Activated CD8-positive, alpha-beta memory T cell treated with anti-CD3 and anti-CD28 coated beads, Interleukin-2, amount 10 ng/mL, durations not matched to agents 7 days and 5 days (primary cell): ENCODE results near the gene STEAP1. TPM values are rescaled to one million over a fixed set of nuclear protein-coding genes. Genes with fewer than 3 reads are reported as not detected.
"Not testable (repeated sequence)": the region's sequence is repeated elsewhere in the genome, so short reads cannot be mapped to it uniquely, and the experiment has no call there.

Source experiments
- ATAC-seq: fragments of 150-1000 bp; cut with Tn5 transposase; one replicate; pipeline ENCODE4 v1.10.0; 2021; ENCODE audit warnings: moderate library complexity
- CTCF ChIA-PET: fragments of 350-600 bp; sonication (Branson Sonifier 250); formaldehyde crosslinking; loops from one replicate; lab custom pipeline; 2021; ENCODE audit warnings: antibody characterized with exemption; lab: Charles Lee
- DNase-seq: peaks from one replicate; pipeline ENCODE4 v3.0.0-alpha.2; 2020
- H3K27ac Mint-ChIP-seq: one replicate; pipeline ENCODE4 v1.8.0; 2021; ENCODE audit warnings: mild to moderate bottlenecking, mixed read lengths
- H3K27me3 Mint-ChIP-seq: one replicate; pipeline ENCODE4 v1.8.0; 2021; ENCODE audit warnings: mixed read lengths
- H3K36me3 Mint-ChIP-seq: one replicate; pipeline ENCODE4 v1.8.0; 2021; ENCODE audit warnings: mild to moderate bottlenecking, mixed read lengths
- H3K4me1 Mint-ChIP-seq: one replicate; pipeline ENCODE4 v1.8.0; 2021; ENCODE audit warnings: mixed read lengths
- H3K4me3 Mint-ChIP-seq: one replicate; pipeline ENCODE4 v1.8.0; 2021; ENCODE audit warnings: mild to moderate bottlenecking, moderate library complexity, mixed read lengths
- H3K9me3 Mint-ChIP-seq: one replicate; pipeline ENCODE4 v1.8.0; 2022; ENCODE audit warnings: low read depth, mixed read lengths
- total RNA-seq, 2 experiments: library from RNA; stranded (reverse); gene quantifications; one replicate each; pipeline ENCODE4 v1.2.3, GENCODE V29; 2021

STEAP1 gene
- total RNA-seq, 2 experiments from 2014 or later: 0.75 TPM; not detected in 1

DNA sequence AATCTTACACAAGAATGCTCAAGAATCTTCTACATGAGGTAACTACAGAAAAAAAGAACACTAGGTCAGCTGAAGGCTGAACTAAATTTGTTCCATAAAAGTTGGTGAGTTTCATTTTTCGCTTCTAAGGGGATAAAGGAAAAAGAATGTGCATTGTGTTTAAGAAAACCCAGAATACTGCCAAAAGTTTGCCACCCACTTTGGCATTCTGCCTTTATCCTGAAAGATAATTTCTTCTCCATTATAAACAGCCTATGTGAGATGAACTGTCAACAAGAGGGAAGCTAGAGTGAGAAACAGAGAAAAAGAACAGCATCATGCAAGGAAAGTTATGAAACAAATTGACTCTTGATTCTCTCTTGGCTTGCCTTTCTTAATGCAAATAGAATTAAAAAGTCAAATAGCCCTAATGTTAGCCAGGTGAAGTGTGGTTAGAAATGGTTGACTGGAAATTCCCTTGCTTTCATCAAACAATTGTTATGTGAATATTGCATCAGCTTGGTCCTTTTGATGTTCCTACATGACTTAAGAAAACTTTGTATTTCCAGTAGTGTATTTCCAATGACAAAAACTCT, 25.8 kb downstream of the STEAP1 start:
- peaks cover 6% of the 10 kb centered on the region for H3K36me3 Mint-ChIP-seq
- H3K4me1 Mint-ChIP-seq: peaks cover 18% of the 10 kb centered on the region
- H3K27me3 Mint-ChIP-seq: peaks cover 2% of the 10 kb centered on the region
- H3K4me3 Mint-ChIP-seq: no peak overlapping the region
- CTCF ChIA-PET: no interaction called here
- DNase-seq: no peak
- H3K27ac Mint-ChIP-seq: no peak overlapping the region
- peaks cover 2% of the 10 kb centered on the region for H3K9me3 Mint-ChIP-seq
- ATAC-seq: no peak

GRCh38 chr7:90180649-90181048, 26.4 kb downstream of the STEAP1 start:
- CTCF ChIA-PET: no interaction called here
- no peak overlapping the region for H3K27ac Mint-ChIP-seq

GRCh38 chr7:90181485-90181884, 27.2 kb downstream of the STEAP1 start:
- H3K36me3 Mint-ChIP-seq: peaks cover 6% of the 10 kb centered on the region

More at GRCh38 chr7:90180649-90181048, 26.4 kb downstream of the STEAP1 start:
- peaks cover 6% of the 10 kb centered on the region for H3K36me3 Mint-ChIP-seq
- DNase-seq (no peak), ATAC-seq (no peak)
- peaks cover 2% of the 10 kb centered on the region for H3K9me3 Mint-ChIP-seq
- H3K4me1 Mint-ChIP-seq: peaks cover 18% of the 10 kb centered on the region
- H3K4me3 Mint-ChIP-seq: no peak overlapping the region
- peaks cover 2% of the 10 kb centered on the region for H3K27me3 Mint-ChIP-seq

DNA sequence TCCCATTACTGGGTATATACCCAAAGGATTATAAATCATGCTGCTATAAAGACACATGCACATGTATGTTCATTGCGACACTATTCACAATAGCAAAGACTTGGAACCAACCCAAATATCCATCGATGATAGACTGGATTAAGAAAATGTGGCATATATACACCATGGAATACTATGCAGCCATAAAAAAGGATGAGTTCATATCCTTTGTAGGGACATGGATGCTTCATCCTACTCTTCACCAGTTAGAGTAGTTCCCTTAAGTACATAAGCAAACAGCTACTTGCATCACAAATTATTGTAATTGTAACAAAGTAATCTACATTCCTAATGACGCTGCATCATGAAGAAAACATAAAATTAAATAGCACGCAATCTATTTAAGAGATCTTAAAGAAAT, 32.0 kb downstream of the STEAP1 start:
- H3K27ac Mint-ChIP-seq, H3K27me3 Mint-ChIP-seq: not testable (repeated sequence)
- CTCF ChIA-PET: interaction anchor here (0.6 kb wide), 1 partner anchor 905 kb away, joined by 3 read pairs; no protein-coding TSS in a partner anchor

More at GRCh38 chr7:90181485-90181884, 27.2 kb downstream of the STEAP1 start:
- DNase-seq (no peak), ATAC-seq (no peak)
- no peaks in the 10 kb centered on the region for H3K9me3 Mint-ChIP-seq
- no peak overlapping the region for H3K27ac Mint-ChIP-seq
- CTCF ChIA-PET: no interaction called here
- H3K27me3 Mint-ChIP-seq: peaks cover 2% of the 10 kb centered on the region
- peaks cover 18% of the 10 kb centered on the region for H3K4me1 Mint-ChIP-seq
- H3K4me3 Mint-ChIP-seq: no peak overlapping the region

GRCh38 chr7:90187507-90188050, 33.3 kb downstream of the STEAP1 start:
- no peak overlapping the region for H3K4me3 Mint-ChIP-seq
- peaks cover 2% of the 10 kb centered on the region for H3K27me3 Mint-ChIP-seq
- CTCF ChIA-PET: interaction anchor here (0.7 kb wide), 1 partner anchor 34 kb away, joined by 3 read pairs; no protein-coding TSS in a partner anchor
- H3K4me1 Mint-ChIP-seq: peaks cover 5% of the 10 kb centered on the region
- no peak overlapping the region for H3K27ac Mint-ChIP-seq
- no peak for DNase-seq
- H3K36me3 Mint-ChIP-seq: peaks cover 3% of the 10 kb centered on the region
- ATAC-seq: no peak
- peaks cover 12% of the 10 kb centered on the region for H3K9me3 Mint-ChIP-seq

More for the DNA sequence above, 32.0 kb downstream of the STEAP1 start:
- not testable (repeated sequence) for ATAC-seq, H3K36me3 Mint-ChIP-seq, H3K4me3 Mint-ChIP-seq, H3K4me1 Mint-ChIP-seq, H3K9me3 Mint-ChIP-seq, DNase-seq

- Mint-ChIP-seq H3K36me3 (peaks cover 3% of the 10 kb centered on the region), H3K4me3 (no peak overlapping the region), H3K9me3 (peaks cover 15% of the 10 kb centered on the region), H3K27ac (no peak overlapping the region), H3K27me3 (peaks cover under 1% of the 10 kb centered on the region), H3K4me1 (peaks cover 5% of the 10 kb centered on the region)
- CTCF ChIA-PET: no interaction called here
- no peak for DNase-seq
- no peak for ATAC-seq
Measured at GRCh38 chr7:90188281-90188680, 34.0 kb downstream of the STEAP1 start.

- CTCF ChIA-PET: no interaction called here
- Mint-ChIP-seq H3K4me1 (peaks cover 5% of the 10 kb centered on the region), H3K4me3 (no peak overlapping the region)
Measured at GRCh38 chr7:90190995-90191394, 36.7 kb downstream of the STEAP1 start.

DNA sequence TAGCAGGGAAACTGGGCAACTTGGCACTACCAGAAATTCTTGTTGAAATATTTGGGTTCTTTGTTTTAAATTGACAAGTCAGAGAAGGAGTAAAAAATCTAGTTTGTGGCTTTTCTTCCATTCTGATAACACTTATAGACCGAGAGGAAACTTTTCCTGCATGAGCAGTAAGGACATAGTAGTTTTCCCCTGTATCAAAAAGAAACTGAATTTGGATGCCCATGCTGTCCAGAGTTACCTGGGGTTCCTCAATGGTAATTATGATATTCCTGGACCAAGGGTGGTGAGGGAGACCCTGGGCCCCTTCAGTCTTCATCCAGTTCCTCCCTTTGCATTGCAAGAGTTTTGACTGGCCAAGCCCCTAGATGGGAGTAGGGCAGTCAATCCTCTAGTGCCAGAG, 37.4 kb downstream of the STEAP1 start:
- Mint-ChIP-seq H3K36me3 (peaks cover 3% of the 10 kb centered on the region), H3K4me1 (peaks cover 5% of the 10 kb centered on the region), H3K27ac (no peak overlapping the region), H3K4me3 (no peak overlapping the region), H3K9me3 (peaks cover 19% of the 10 kb centered on the region), H3K27me3 (no peaks in the 10 kb centered on the region)
- ATAC-seq (no peak), DNase-seq (no peak)
- CTCF ChIA-PET: no interaction called here

More at GRCh38 chr7:90190995-90191394, 36.7 kb downstream of the STEAP1 start:
- no peaks in the 10 kb centered on the region for H3K27me3 Mint-ChIP-seq
- peaks cover 3% of the 10 kb centered on the region for H3K36me3 Mint-ChIP-seq
- peaks cover 19% of the 10 kb centered on the region for H3K9me3 Mint-ChIP-seq
- DNase-seq: no peak
- no peak for ATAC-seq
- H3K27ac Mint-ChIP-seq: no peak overlapping the region

- Mint-ChIP-seq H3K27ac (no peak overlapping the region), H3K27me3 (no peaks in the 10 kb centered on the region), H3K4me1 (peaks cover 4% of the 10 kb centered on the region), H3K4me3 (no peak overlapping the region), H3K9me3 (peaks cover 19% of the 10 kb centered on the region), H3K36me3 (peaks cover 3% of the 10 kb centered on the region)
- no peak for DNase-seq
- CTCF ChIA-PET: no interaction called here
- no peak for ATAC-seq
Measured at GRCh38 chr7:90192876-90193750, 38.8 kb downstream of the STEAP1 start.

GRCh38 chr7:90194911-90195809, 40.9 kb downstream of the STEAP1 start:
- H3K4me1 Mint-ChIP-seq: no peaks in the 10 kb centered on the region
- ATAC-seq: no peak
- H3K36me3 Mint-ChIP-seq: peaks cover 3% of the 10 kb centered on the region
- H3K27ac Mint-ChIP-seq: no peak overlapping the region
- no peaks in the 10 kb centered on the region for H3K27me3 Mint-ChIP-seq
- CTCF ChIA-PET: no interaction called here
- H3K4me3 Mint-ChIP-seq: no peak overlapping the region
- peaks cover 19% of the 10 kb centered on the region for H3K9me3 Mint-ChIP-seq
- DNase-seq: no peak

GRCh38 chr7:90201500-90202195, 47.4 kb downstream of the STEAP1 start:
- Mint-ChIP-seq H3K36me3 (no peaks in the 10 kb centered on the region), H3K4me3 (no peak overlapping the region), H3K9me3 (no peaks in the 10 kb centered on the region), H3K4me1 (no peaks in the 10 kb centered on the region), H3K27me3 (peaks cover 8% of the 10 kb centered on the region), H3K27ac (no peak overlapping the region)
- ATAC-seq (no peak), DNase-seq (no peak)
- CTCF ChIA-PET: no interaction called here

- Mint-ChIP-seq H3K36me3 (no peaks in the 10 kb centered on the region), H3K27me3 (peaks cover 29% of the 10 kb centered on the region), H3K27ac (no peak overlapping the region), H3K9me3 (no peaks in the 10 kb centered on the region), H3K4me1 (peaks cover 7% of the 10 kb centered on the region), H3K4me3 (no peak overlapping the region)
- CTCF ChIA-PET: no interaction called here
- ATAC-seq: no peak
- no peak for DNase-seq
Measured at GRCh38 chr7:90207956-90208355, 53.7 kb downstream of the STEAP1 start.
